Small intestine (tissue), 7 donors: ENCODE results near the gene POLR2J. TPM values are rescaled to one million over a fixed set of nuclear protein-coding genes. Genes with fewer than 3 reads are reported as not detected.
A peak's percentile ranks its signal among the peaks of the same experiment; 100 is the strongest.

Source experiments
- DNase-seq, 2 donors: peaks; one replicate each; pipeline versions ENCODE4 v3.0.0 to v3.0.0-alpha.2; 2013
- FAIRE-seq: peaks from 2 replicates; lab custom pipeline; 2012; peaks lifted over from hg19 to GRCh38; lab: Jason Lieb, UNC
- H3K27ac ChIP-seq, 3 donors: one replicate each; pipeline ENCODE4 v1.5.1; 2013; ENCODE audit warnings: low read length in 2 of 3, mild to moderate bottlenecking in 2 of 3, control low read depth in 1 of 3, inconsistent platforms in 1 of 3, low read depth in 1 of 3, moderate library complexity in 1 of 3
- H3K27me3 ChIP-seq, 3 donors: one replicate each; pipeline ENCODE4 v1.6.1; 2013; ENCODE audit warnings: low read length in 3 of 3, inconsistent platforms in 1 of 3; ENCODE audit not compliant: control insufficient read depth in 3 of 3, insufficient read depth in 3 of 3
- H3K36me3 ChIP-seq, 3 donors: one replicate each; pipeline ENCODE4 v1.6.1; 2013; ENCODE audit warnings: low read length in 3 of 3, inconsistent platforms in 1 of 3, low read depth in 1 of 3, mild to moderate bottlenecking in 1 of 3, moderate library complexity in 1 of 3; ENCODE audit not compliant: control insufficient read depth in 3 of 3, insufficient read depth in 2 of 3
- H3K4me1 ChIP-seq, 3 donors: one replicate each; pipeline ENCODE4 v1.6.1; 2013; ENCODE audit warnings: low read length in 2 of 3, inconsistent platforms in 1 of 3, low read depth in 1 of 3, mild to moderate bottlenecking in 1 of 3, moderate library complexity in 1 of 3; ENCODE audit not compliant: control insufficient read depth in 3 of 3, insufficient read depth in 2 of 3
- H3K4me3 ChIP-seq, 3 donors: one replicate each; pipeline ENCODE4 v1.5.1; 2013; ENCODE audit warnings: low read length in 3 of 3, control low read depth in 1 of 3, inconsistent platforms in 1 of 3, low read depth in 1 of 3, mild to moderate bottlenecking in 1 of 3, moderate library complexity in 1 of 3
- H3K9me3 ChIP-seq, 2 donors: one replicate each; pipeline ENCODE4 v1.6.1; 2013; ENCODE audit warnings: low read depth in 1 of 2, low read length in 1 of 2; ENCODE audit not compliant: control insufficient read depth in 2 of 2, insufficient read depth in 1 of 2
- WGBS, 3 donors: extraction: QIAGEN DNeasy Blood & Tissue Kit; methylation state at CpG; one replicate each; pipeline ENCODE4 v1.1.7; 2013; 5-methylcytosine and 5-hydroxymethylcytosine counted together
- polyA plus RNA-seq, 4 donors: library from polyadenylated mRNA; stranded (reverse) in 3 of 4; unstranded in 1 of 4; fragments of 200-250 nt in 3 of 4; fragments of 120-200 nt in 1 of 4; gene quantifications; one replicate each; pipeline versions ENCODE4 v1.2.1 to v1.2.3, GENCODE V29; 2013
- donor health status: healthy with polysubstance abuse.
- donor health status: control.
- donor health status: control.
- donor health status: Bipolar disorder and iron deficiency.
- donor health status: healthy.

Gene POLR2J
- polyA plus RNA-seq, 4 donors, result 51.4 to 169 (median 110) TPM

DNA sequence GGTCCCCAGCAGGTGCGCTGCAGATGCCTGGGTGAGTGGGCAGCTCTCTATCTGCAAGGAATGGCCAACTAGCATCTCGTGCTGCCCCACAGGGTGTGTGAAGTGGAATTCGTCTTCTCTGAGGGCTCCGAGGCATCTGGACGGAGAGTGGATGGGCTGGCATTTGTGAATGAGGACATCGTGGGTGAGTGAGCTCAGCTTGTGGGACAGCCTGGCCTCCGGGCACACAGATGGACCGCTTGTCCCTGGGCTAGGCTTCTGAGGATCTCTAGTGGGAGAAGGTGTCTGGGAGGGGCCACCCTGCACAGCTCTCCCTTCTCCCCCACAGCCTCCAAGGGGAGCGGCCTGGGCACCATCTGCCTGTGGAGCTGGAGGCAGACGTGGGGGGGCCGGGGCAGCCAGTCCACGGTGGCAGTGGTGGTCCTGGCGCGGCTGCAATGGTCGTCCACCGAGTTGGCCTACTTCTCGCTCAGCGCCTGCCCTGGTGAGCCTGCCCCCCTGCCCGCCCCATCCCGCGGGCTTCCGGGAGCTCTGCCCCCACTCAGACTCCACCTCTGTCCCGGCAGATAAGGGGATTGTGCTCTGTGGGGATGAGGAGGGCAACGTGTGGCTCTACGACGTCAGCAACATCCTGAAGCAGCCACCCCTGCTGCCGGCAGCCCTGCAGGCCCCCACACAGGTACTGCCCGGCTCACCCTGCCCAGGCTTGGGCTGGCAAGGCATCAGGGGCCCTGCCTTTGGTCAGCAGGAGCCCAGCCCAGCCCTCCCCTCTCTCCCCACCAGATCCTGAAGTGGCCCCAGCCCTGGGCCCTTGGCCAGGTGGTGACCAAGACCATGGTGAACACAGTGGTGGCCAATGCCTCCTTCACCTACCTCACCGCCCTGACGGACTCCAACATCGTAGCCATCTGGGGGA lies 6.3 kb downstream of the POLR2J start:
- H3K4me1 ChIP-seq, result peaks cover 0 to 4% (median 0%) of the 10 kb centered on the region in 3 donors
- no peak overlapping the region for H3K27ac ChIP-seq
- no peak for DNase-seq
- H3K9me3 ChIP-seq, result no peaks in the 10 kb centered on the region
- WGBS, 3 donors, result 75 to 80% (median 79%) methylated on average over 25 to 31 of the region's 31 CpGs
- no peak overlapping the region for H3K4me3 ChIP-seq
- peaks cover 0 to 60% (median 2%) of the 10 kb centered on the region in 3 donors for H3K36me3 ChIP-seq
- no peaks in the 10 kb centered on the region for H3K27me3 ChIP-seq
- FAIRE-seq, result no peak

DNA sequence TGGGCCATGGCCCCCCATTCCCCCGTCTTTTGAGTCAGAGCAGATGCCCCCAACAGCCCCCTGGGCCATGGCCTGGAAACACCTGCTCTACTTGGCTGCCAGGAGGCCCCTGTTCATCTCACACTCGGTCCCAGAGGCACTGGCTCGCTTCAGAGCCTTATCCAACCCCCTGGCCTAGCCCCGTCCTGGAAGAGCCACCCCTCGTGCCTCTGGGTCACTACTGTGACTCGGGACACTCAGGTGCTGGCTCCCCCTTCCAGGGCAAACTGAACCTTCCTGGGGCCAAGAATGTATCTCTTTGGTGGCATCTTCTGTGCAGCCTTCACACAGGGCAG lies 7.0 kb downstream of the POLR2J start:
- peaks cover 0 to 63% (median 2%) of the 10 kb centered on the region in 3 donors for H3K36me3 ChIP-seq
- DNase-seq, result no peak

DNA sequence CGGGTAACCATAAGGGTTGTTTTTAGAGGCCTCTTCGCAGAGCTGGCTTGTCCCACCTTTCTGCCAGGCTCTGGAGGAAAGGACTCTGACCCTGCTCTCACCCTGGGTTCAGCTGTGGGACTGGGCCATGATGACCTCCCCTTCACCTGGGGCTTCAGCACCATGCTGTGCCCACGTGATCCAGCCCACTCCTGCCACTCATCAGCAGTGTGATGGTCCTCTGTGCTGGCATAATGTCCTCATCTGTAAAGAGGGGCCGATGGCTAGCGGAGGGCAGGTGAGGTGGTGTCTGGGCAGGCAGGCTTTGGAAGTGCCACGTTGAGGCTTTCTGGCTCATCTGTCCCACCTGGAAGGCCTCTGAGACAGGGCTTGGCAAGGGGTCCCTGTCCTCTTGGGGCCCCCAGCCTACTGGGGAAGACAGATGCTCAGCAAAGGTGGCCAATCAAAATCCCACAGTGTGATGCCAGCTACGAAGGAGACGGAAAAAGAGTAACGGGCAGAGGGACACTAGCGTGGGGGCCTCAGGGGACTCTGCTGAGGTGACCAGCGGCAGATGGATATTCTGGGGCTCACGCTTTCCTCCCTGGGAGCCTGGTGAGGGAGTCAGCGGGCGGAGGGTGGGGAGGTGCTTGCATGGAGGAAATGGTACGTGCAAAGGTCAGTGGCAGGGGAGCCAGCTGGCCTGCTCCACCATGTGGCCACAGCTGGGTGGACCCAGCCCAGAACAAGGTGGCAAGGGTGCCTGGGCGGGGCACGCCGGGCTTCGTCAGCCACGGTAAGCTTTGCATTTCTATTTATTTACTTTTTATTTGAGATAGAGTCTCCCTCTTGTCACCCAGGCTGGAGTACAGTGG lies 8.5 kb downstream of the POLR2J start:
- no peaks in the 10 kb centered on the region for H3K9me3 ChIP-seq
- H3K27me3 ChIP-seq, result no peaks in the 10 kb centered on the region
- FAIRE-seq, result no peak
- H3K4me1 ChIP-seq, result peaks cover 5 to 7% (median 5%) of the 10 kb centered on the region in 3 donors
- H3K27ac ChIP-seq, result peak overlapping the region in 1 of 3 donors; percentile 4
- 23 to 66% (median 48%) methylated on average over 20 of the region's 20 CpGs for WGBS, 3 donors
- peaks cover 0 to 63% (median 2%) of the 10 kb centered on the region in 3 donors for H3K36me3 ChIP-seq
- no peak overlapping the region for H3K4me3 ChIP-seq
- DNase-seq, result peak; percentile 40 to 93

More for the DNA sequence above, 7.0 kb downstream of the POLR2J start:
- Histone ChIP-seq H3K9me3 (no peaks in the 10 kb centered on the region), H3K4me1 (peaks cover 0 to 4% (median 0%) of the 10 kb centered on the region in 3 donors), H3K4me3 (no peak overlapping the region), H3K27ac (no peak overlapping the region), H3K27me3 (no peaks in the 10 kb centered on the region)
- FAIRE-seq, result no peak
- 75 to 93% (median 84%) methylated on average over 6 of the region's 6 CpGs for WGBS, 3 donors

DNA sequence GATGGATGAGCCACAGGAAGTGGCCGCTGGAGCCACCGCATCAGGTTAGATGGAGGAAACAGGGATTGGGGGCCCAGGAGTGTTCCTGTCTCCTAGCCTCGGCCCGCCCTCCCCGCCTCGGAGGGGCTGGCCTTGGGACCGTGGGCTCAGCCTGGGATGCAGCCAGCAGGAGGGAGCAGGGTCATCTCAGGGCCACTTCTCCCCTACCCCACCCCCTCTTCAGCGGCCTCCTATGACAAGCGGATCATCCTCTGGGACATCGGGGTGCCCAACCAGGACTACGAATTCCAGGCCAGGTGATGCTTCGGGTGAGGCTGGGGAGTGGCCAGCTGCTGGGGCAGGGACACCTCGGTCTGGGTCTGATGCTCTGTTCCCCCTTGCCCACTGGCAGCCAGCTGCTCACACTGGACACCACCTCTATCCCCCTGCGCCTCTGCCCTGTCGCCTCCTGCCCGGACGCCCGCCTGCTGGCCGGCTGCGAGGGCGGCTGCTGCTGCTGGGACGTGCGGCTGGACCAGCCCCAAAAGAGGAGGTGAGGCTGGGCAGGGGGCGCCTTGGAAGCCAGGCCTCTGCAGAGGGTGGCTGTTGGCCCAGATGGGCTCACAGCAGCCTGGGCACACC lies 9.3 kb downstream of the POLR2J start:
- Histone ChIP-seq H3K27ac (no peak overlapping the region), H3K4me3 (no peak overlapping the region), H3K9me3 (no peaks in the 10 kb centered on the region), H3K27me3 (no peaks in the 10 kb centered on the region), H3K4me1 (peaks cover 5 to 7% (median 5%) of the 10 kb centered on the region in 3 donors), H3K36me3 (peaks cover 0 to 63% (median 2%) of the 10 kb centered on the region in 3 donors)
- FAIRE-seq (no peak), DNase-seq (no peak)
- 78 to 90% (median 86%) methylated on average over 17 to 24 of the region's 24 CpGs for WGBS, 3 donors

DNA sequence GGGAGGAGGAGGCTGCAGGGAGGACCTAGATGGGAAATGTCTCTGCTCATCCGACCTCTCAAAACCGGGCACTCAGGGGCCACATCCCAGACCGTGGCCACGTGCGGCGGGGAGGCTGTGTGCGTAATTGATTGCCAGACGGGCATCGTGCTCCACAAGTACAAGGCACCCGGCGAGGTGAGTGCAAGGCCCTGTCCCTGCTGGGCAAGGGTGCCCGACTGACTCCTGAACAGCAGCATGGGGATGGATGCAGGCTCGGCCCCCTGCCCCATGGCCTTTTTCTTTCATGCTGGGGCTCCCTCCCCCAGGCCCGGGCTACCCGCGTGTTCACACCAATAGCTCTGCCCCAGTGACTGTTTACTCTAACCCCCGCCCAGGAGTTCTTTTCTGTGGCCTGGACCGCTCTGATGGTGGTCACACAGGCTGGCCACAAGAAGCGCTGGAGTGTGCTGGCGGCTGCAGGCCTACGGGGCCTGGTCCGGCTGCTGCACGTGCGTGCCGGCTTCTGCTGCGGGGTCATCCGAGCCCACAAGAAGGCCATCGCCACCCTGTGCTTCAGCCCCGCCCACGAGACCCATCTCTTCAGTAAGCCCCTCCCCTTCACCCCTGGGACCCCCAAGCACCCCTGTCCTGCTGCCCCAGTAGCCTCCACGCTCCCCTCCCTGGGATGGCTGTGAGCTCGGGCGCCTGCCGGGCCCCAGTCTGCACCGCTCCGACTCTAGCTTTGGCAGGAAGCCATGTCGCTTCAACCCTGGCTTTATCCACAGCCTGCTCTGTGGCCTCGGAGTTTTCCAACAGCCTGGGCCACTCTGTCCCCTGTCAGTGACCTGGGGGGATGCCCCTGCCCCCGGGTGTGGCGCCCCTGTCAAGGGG lies 10.0 kb downstream of the POLR2J start:
- Histone ChIP-seq H3K36me3 (peaks cover 0 to 61% (median 2%) of the 10 kb centered on the region in 3 donors), H3K9me3 (no peaks in the 10 kb centered on the region), H3K27me3 (no peaks in the 10 kb centered on the region), H3K27ac (no peak overlapping the region), H3K4me3 (no peak overlapping the region), H3K4me1 (peaks cover 7 to 9% (median 8%) of the 10 kb centered on the region in 3 donors)
- FAIRE-seq (no peak), DNase-seq (no peak)
- WGBS, 3 donors, result 88 to 90% (median 89%) methylated on average over 30 to 40 of the region's 40 CpGs

DNA sequence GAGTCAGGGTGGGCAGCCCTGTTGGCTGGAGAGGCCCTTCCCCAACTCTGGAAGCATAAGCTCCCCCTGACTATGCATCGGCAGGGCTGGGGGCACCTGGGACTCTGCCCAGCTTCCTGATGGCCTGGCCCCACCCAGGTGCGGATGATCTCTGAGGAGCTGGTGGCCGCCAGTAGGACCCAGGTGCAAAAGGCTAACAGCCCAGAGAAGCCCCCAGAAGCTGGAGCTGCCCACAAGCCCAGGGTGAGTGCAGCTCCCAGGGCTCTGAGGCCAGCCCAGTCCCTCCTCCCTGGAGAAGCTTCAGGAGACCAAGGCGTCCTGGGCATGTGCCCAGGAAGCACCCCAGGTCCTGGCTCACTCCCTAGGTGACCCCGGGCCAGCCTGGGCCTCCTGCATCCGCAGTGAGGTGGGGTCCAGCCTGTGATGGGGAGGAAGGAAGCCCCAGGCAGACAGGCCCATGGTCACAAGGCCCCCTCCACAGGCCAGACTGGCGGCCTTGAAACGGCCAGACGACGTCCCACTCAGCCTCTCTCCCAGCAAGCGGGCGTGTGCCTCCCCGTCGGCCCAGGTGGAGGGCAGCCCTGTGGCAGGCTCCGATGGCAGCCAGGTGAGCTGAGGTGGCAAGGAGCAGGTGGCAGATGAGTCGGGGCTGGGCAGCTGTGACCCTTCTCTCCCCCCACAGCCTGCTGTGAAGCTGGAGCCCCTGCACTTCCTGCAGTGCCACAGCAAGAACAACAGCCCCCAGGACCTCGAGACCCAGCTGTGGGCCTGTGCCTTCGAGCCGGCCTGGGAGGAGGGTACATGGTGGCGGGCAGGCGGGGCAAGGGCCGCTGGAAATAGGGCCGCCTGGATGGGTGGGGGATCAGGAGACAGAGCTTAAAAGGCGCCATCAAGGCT lies 10.9 kb downstream of the POLR2J start:
- DNase-seq (no peak), FAIRE-seq (no peak)
- Histone ChIP-seq H3K9me3 (no peaks in the 10 kb centered on the region), H3K4me1 (peaks cover 7 to 11% (median 9%) of the 10 kb centered on the region in 3 donors), H3K36me3 (peaks cover 0 to 52% (median 0%) of the 10 kb centered on the region in 3 donors), H3K4me3 (no peak overlapping the region), H3K27ac (no peak overlapping the region), H3K27me3 (no peaks in the 10 kb centered on the region)
- WGBS, 3 donors, result 83 to 90% (median 86%) methylated on average over 22 to 24 of the region's 24 CpGs

DNA sequence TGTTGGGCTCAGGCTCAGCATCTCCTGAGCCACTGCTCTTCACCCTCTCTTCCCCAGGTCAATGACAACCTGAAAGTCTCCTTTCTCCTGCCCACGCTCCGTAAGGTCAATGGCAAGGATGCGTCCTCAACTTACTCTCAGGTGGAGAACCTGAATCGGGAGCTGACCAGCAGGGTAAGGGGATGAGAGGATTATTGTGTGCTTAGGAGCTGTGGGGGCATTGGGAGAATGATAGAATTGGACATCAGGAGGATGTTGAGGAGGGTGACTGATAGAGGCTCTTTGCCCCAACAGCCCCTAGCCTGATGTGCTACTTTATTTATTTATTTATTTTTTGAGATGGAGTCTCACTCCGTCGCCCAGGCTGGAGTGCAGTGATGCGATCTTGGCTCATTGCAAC lies 12.6 kb downstream of the POLR2J start:
- FAIRE-seq, result no peak
- no peak overlapping the region for H3K27ac ChIP-seq
- WGBS, 3 donors, result 94 to 99% (median 96%) methylated on average over 7 of the region's 7 CpGs
- H3K36me3 ChIP-seq, result peaks cover 0 to 43% (median 0%) of the 10 kb centered on the region in 3 donors
- H3K4me3 ChIP-seq, result peak overlapping the region in 1 of 3 donors; percentile 65
- H3K4me1 ChIP-seq, result peaks cover 7 to 11% (median 9%) of the 10 kb centered on the region in 3 donors
- no peaks in the 10 kb centered on the region for H3K9me3 ChIP-seq
- H3K27me3 ChIP-seq, result no peaks in the 10 kb centered on the region
- no peak for DNase-seq
